PC-3 (cell line): ENCODE results near the gene CTSC. TPM values are rescaled to one million over a fixed set of nuclear protein-coding genes. Genes with fewer than 3 reads are reported as not detected.

Source experiments
- ATAC-seq: fragments of 200-7000 bp; cut with Tn5 transposase; 2 replicates; pipeline ENCODE4 v1.9.1; 2020; ENCODE audit warnings: mild to moderate bottlenecking, moderate library complexity
- BruUV-seq: library from RNA; stranded (reverse); fragments of 400-500 nt; replicated peaks from 2 replicates; lab custom pipeline; 2021; lab: Mats Ljungman, UMichigan
- CTCF ChIA-PET: fragments of 300-600 bp; sonication (Branson Sonifier 250); formaldehyde crosslinking; loops from one replicate; lab custom pipeline; 2022; ENCODE audit warnings: antibody characterized with exemption; lab: Charles Lee
- POLR2A ChIA-PET: fragments of 300-600 bp; sonication (Branson Sonifier 250); formaldehyde crosslinking; loops from one replicate; lab custom pipeline; 2022; ENCODE audit warnings: antibody characterized with exemption; ENCODE audit not compliant: unreplicated experiment; lab: Charles Lee
- DNase-seq: peaks from one replicate; pipeline ENCODE4 v3.0.0-alpha.2; 2015
- H2AFZ ChIP-seq: fragments of 300-600 bp; sonication (generic); 2 replicates; pipeline ENCODE4 v1.6.0; 2016; ENCODE audit warnings: antibody characterized with exemption, low read length
- H3F3A ChIP-seq: fragments of 300-600 bp; sonication (generic); one replicate; pipeline ENCODE4 v1.6.0; 2017; ENCODE audit warnings: antibody characterized with exemption, low read length, control low read depth, mild to moderate bottlenecking; ENCODE audit not compliant: unreplicated experiment
- H3K27ac ChIP-seq: fragments of 300-600 bp; sonication (generic); 2 replicates; pipeline ENCODE4 v1.5.1; 2016; ENCODE audit warnings: mild to moderate bottlenecking, low read length
- H3K27me3 ChIP-seq: fragments of 300-600 bp; sonication (generic); 2 replicates; pipeline ENCODE4 v1.6.1; 2016; ENCODE audit warnings: low read length, mixed read lengths
- H3K36me3 ChIP-seq: fragments of 300-600 bp; sonication (generic); 2 replicates; pipeline ENCODE4 v1.6.1; 2016; ENCODE audit warnings: low read depth, mixed run types, low read length, mixed read lengths
- H3K4me1 ChIP-seq: fragments of 300-600 bp; sonication (generic); 2 replicates; pipeline ENCODE4 v1.5.1; 2016; ENCODE audit warnings: low read length; ENCODE audit not compliant: insufficient read depth
- H3K4me2 ChIP-seq: fragments of 300-600 bp; sonication (generic); 2 replicates; pipeline ENCODE4 v1.6.0; 2016; ENCODE audit warnings: low read length
- H3K4me3 ChIP-seq: fragments of 300-600 bp; sonication (generic); 2 replicates; pipeline ENCODE4 v1.5.1; 2016; ENCODE audit warnings: mild to moderate bottlenecking, low read length, mixed read lengths
- H3K79me2 ChIP-seq: fragments of 300-600 bp; sonication (generic); 2 replicates; pipeline ENCODE4 v1.6.1; 2017; ENCODE audit warnings: low read length, mixed read lengths
- H3K9ac ChIP-seq: fragments of 300-600 bp; sonication (generic); 2 replicates; pipeline ENCODE4 v1.6.0; 2016; ENCODE audit warnings: mild to moderate bottlenecking, low read length
- H3K9me2 ChIP-seq: fragments of 300-600 bp; sonication (generic); replicated peaks from 2 replicates; pipeline ENCODE4 v1.6.1; 2016; ENCODE audit warnings: mixed run types, low read length, mixed read lengths
- H3K9me3 ChIP-seq: fragments of 300-600 bp; sonication (generic); 2 replicates; pipeline ENCODE4 v1.6.1; 2016; ENCODE audit warnings: low read length, mixed read lengths
- H4K20me1 ChIP-seq: fragments of 300-600 bp; sonication (generic); 2 replicates; pipeline ENCODE4 v1.6.1; 2016; ENCODE audit warnings: low read length, mixed read lengths
- EZH2 ChIP-seq: fragments of 300-600 bp; sonication (generic); IDR thresholded peaks from one replicate; pipeline ENCODE4 v1.6.1; 2017; ENCODE audit warnings: antibody characterized with exemption, mild to moderate bottlenecking, low read length; ENCODE audit not compliant: unreplicated experiment
- EZH2phosphoT487 ChIP-seq: fragments of 300-600 bp; sonication (generic); IDR thresholded peaks from 2 replicates; pipeline ENCODE4 v1.6.1; 2018; ENCODE audit warnings: mild to moderate bottlenecking, antibody characterized with exemption, low read length, borderline replicate concordance
- intact Hi-C: fragments of 100-400 bp; cut with micrococcal nuclease; formaldehyde crosslinking; loops from 2 replicates; pipeline ENCODE4 v1.9.0; 2023
- total RNA-seq: library from RNA; depleted of rRNA; stranded (reverse); fragments of >200 nt; gene quantifications from 2 replicates; pipeline ENCODE4 v1.2.3, GENCODE V29; 2014
- TF ChIP-seq, protein P1 (sequence below): fragments of 300-600 bp; sonication (generic); conservative IDR thresholded peaks from 2 replicates; pipeline ENCODE4 v1.5.1; 2017; ENCODE audit warnings: antibody characterized with exemption, low read depth, mild to moderate bottlenecking, low read length

Gene CTSC
- total RNA-seq, 1 experiment from 2014 or later = 240 TPM

DNA sequence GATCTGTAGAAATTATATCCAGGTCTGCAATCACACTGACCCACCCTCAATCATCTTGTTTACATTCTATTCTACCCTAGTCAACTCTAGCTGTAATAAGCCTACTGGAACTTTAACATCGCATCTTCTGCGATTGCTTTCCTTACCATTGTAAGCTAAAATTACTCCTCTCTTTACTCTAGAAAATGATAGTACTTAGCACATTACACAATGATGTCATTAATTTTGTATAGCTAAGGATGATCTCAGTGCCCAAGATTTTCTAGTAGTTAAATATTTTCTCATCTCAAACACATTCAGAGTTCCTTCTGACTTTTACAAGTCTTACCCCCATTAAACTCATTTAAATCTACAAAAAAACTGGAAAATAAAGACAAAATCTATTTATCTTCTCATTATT is 39.6 kb upstream of the CTSC start:
- no peak for ATAC-seq
- Histone ChIP-seq H3K4me1 (no peaks in the 10 kb centered on the region), H3K4me2 (no peak overlapping the region)

DNA sequence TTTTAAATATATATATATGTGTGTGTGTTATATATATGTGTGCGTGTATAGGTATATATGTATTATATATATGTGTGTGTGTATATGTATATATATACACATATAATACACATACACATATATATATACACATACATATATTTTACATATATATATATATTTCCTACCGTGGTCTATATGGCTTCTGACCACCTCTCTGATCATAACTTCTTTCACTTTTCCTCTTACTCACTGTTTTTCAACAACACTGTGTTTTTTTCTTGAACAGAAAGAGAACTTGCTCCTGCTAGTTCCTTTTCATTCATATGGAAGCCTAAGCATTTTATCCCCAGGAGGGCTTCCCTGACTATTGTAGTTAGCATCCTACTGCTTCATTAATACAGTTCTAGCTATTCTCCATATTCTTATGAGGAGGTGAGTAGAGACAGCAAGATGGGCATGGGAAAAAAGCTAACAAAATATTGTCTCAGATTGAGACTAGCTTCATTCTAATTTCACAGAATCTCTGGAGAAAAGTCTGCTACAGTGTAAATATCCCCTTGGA is 38.5 kb upstream of the CTSC start:
- BruUV-seq = no TSS peak
- POLR2A ChIA-PET = no interaction called here
- no peak overlapping the region for H3K9ac ChIP-seq
- TF ChIP-seq EZH2 = no peak
- TF ChIP-seq, protein P1, sequence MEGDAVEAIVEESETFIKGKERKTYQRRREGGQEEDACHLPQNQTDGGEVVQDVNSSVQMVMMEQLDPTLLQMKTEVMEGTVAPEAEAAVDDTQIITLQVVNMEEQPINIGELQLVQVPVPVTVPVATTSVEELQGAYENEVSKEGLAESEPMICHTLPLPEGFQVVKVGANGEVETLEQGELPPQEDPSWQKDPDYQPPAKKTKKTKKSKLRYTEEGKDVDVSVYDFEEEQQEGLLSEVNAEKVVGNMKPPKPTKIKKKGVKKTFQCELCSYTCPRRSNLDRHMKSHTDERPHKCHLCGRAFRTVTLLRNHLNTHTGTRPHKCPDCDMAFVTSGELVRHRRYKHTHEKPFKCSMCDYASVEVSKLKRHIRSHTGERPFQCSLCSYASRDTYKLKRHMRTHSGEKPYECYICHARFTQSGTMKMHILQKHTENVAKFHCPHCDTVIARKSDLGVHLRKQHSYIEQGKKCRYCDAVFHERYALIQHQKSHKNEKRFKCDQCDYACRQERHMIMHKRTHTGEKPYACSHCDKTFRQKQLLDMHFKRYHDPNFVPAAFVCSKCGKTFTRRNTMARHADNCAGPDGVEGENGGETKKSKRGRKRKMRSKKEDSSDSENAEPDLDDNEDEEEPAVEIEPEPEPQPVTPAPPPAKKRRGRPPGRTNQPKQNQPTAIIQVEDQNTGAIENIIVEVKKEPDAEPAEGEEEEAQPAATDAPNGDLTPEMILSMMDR = no peak
- no peak for TF ChIP-seq EZH2phosphoT487
- no peaks in the 10 kb centered on the region for H3K4me1 ChIP-seq
- CTCF ChIA-PET = no interaction called here
- H3K27me3 ChIP-seq = no peaks in the 10 kb centered on the region
- H3K4me2 ChIP-seq = no peak overlapping the region
- no peak overlapping the region for H2AFZ ChIP-seq
- H3K36me3 ChIP-seq = no peaks in the 10 kb centered on the region
- DNase-seq (no peak), ATAC-seq (no peak)
- intact Hi-C loops = no loop called here
- H4K20me1 ChIP-seq = no peaks in the 10 kb centered on the region
- H3K27ac ChIP-seq = no peak overlapping the region
- H3K9me2 ChIP-seq = no peaks in the 10 kb centered on the region
- H3K79me2 ChIP-seq = no peaks in the 10 kb centered on the region
- H3K4me3 ChIP-seq = no peak overlapping the region
- no peaks in the 10 kb centered on the region for H3K9me3 ChIP-seq
- H3F3A ChIP-seq = no peaks in the 10 kb centered on the region

More for the DNA sequence above, 39.6 kb upstream of the CTSC start:
- Histone ChIP-seq H3K9me3 (no peaks in the 10 kb centered on the region), H4K20me1 (no peaks in the 10 kb centered on the region), H3K9me2 (no peaks in the 10 kb centered on the region), H3K79me2 (no peaks in the 10 kb centered on the region), H2AFZ (no peak overlapping the region), H3K9ac (no peak overlapping the region), H3K27me3 (no peaks in the 10 kb centered on the region), H3K4me3 (no peak overlapping the region), H3K27ac (no peak overlapping the region), H3F3A (no peaks in the 10 kb centered on the region), H3K36me3 (no peaks in the 10 kb centered on the region)
- intact Hi-C loops = no loop called here
- no peak for DNase-seq
- TF ChIP-seq EZH2 (no peak), EZH2phosphoT487 (no peak)
- TF ChIP-seq, protein P1 = no peak
- no TSS peak for BruUV-seq
- ChIA-PET POLR2A (no interaction called here), CTCF (no interaction called here)

DNA sequence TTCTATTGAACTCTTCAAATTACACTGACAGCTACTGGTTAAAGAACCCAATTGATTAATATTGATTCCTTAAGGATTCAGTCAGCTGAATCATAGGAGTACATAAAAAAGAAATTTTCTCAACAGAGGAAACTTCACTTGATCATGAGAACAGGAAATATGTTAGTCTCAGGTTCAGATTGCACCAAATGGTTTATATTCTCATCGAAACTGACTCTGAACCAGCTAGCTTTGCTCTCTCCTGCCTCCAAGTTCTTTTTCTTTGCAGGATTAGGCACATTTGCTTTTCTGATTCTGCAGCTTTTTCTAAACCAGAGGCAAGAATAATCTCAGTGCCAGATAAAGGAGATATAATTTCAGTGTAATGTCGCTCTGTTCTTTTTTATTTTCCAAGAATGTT is 33.2 kb upstream of the CTSC start:
- Histone ChIP-seq H3K36me3 (no peaks in the 10 kb centered on the region), H3K9ac (no peak overlapping the region), H3K27ac (no peak overlapping the region), H2AFZ (no peak overlapping the region), H3F3A (no peaks in the 10 kb centered on the region), H3K9me2 (no peaks in the 10 kb centered on the region), H4K20me1 (no peaks in the 10 kb centered on the region), H3K79me2 (no peaks in the 10 kb centered on the region), H3K4me3 (no peak overlapping the region), H3K27me3 (no peaks in the 10 kb centered on the region), H3K4me2 (no peak overlapping the region), H3K4me1 (no peaks in the 10 kb centered on the region), H3K9me3 (no peaks in the 10 kb centered on the region)
- TF ChIP-seq EZH2phosphoT487 = no peak
- no peak for TF ChIP-seq EZH2
- TF ChIP-seq, protein P1 = no peak
- BruUV-seq = no TSS peak
- POLR2A ChIA-PET = no interaction called here
- CTCF ChIA-PET = no interaction called here
- intact Hi-C loops = no loop called here
- DNase-seq (no peak), ATAC-seq (no peak)
